Nephron (organoid): ENCODE results near the gene PCSK7.
"Not testable (repeated sequence)": the region's sequence is repeated elsewhere in the genome, so short reads cannot be mapped to it uniquely, and the experiment has no call there.

ENCODE experiments used
- H3K27ac Mint-ChIP-seq, 3 experiments: 2 replicates each; pipeline ENCODE4 v1.8.0; 2020; ENCODE audit warnings: mixed read lengths in 3 of 3, mild to moderate bottlenecking in 2 of 3, moderate library complexity in 1 of 3
- H3K27me3 Mint-ChIP-seq: 2 replicates; pipeline ENCODE4 v1.8.0; 2021; ENCODE audit warnings: low read depth, mild to moderate bottlenecking, moderate library complexity, mixed read lengths
- H3K36me3 Mint-ChIP-seq: 2 replicates; pipeline ENCODE4 v1.8.0; 2020; ENCODE audit warnings: low read depth, mixed read lengths
- H3K4me1 Mint-ChIP-seq: 2 replicates; pipeline ENCODE4 v1.8.0; 2020; ENCODE audit warnings: mixed read lengths
- H3K4me3 Mint-ChIP-seq, 3 experiments: 2 replicates each; pipeline ENCODE4 v1.8.0; 2020; ENCODE audit warnings: mild to moderate bottlenecking in 3 of 3, mixed read lengths in 3 of 3, moderate library complexity in 2 of 3
- H3K9me3 Mint-ChIP-seq: 2 replicates; pipeline ENCODE4 v1.8.0; 2020; ENCODE audit warnings: mixed read lengths
- TF ChIP-seq, protein P1 (sequence below), 3 experiments: fragments of 200-600 bp; sonication (generic); IDR thresholded peaks; one replicate each; pipeline ENCODE4 v1.5.0; 2021; ENCODE audit warnings: antibody characterized with exemption in 3 of 3; ENCODE audit not compliant: unreplicated experiment in 3 of 3

PCSK7 gene

DNA sequence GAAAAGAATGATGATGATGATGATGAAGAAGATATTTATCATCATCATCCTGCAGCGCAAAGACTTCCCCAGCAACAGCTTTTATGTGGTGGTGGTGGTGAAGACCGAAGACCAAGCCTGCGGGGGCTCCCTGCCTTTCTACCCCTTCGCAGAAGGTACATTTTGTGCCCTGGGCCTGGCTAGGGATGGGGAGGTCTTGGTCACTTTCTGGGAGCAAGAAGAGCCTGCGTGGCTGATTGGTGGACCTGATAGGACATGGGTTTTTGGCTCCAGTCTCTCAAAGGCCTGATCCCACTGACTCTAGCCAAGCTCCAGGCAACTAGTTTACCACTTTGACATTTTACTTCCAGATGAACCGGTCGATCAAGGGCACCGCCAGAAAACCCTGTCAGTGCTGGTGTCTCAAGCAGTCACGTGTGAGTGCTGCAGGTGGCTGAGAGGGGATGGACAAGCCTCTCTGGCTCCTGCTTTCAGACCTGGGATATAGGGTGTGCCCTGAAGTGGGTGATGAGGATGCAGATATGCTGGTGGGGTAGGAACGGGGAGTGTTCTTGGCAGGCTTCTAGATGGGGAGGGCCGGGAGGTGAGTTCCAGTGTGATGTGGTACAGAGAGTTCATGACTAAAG, 48.0 kb downstream of the PCSK7 start:
- TF ChIP-seq, protein P1, sequence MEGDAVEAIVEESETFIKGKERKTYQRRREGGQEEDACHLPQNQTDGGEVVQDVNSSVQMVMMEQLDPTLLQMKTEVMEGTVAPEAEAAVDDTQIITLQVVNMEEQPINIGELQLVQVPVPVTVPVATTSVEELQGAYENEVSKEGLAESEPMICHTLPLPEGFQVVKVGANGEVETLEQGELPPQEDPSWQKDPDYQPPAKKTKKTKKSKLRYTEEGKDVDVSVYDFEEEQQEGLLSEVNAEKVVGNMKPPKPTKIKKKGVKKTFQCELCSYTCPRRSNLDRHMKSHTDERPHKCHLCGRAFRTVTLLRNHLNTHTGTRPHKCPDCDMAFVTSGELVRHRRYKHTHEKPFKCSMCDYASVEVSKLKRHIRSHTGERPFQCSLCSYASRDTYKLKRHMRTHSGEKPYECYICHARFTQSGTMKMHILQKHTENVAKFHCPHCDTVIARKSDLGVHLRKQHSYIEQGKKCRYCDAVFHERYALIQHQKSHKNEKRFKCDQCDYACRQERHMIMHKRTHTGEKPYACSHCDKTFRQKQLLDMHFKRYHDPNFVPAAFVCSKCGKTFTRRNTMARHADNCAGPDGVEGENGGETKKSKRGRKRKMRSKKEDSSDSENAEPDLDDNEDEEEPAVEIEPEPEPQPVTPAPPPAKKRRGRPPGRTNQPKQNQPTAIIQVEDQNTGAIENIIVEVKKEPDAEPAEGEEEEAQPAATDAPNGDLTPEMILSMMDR (IDR thresholded peaks at IDR 0.05; ENCODE audit: unreplicated experiment in 3 of 3): no peak
- no peaks in the 10 kb centered on the region for H3K9me3 Mint-ChIP-seq
- no peak overlapping the region for H3K4me3 Mint-ChIP-seq
- peaks cover 16% of the 10 kb centered on the region for H3K4me1 Mint-ChIP-seq
- no peak overlapping the region for H3K27ac Mint-ChIP-seq
- H3K27me3 Mint-ChIP-seq: peaks cover 4% of the 10 kb centered on the region
- H3K36me3 Mint-ChIP-seq: peaks cover 34% of the 10 kb centered on the region

DNA sequence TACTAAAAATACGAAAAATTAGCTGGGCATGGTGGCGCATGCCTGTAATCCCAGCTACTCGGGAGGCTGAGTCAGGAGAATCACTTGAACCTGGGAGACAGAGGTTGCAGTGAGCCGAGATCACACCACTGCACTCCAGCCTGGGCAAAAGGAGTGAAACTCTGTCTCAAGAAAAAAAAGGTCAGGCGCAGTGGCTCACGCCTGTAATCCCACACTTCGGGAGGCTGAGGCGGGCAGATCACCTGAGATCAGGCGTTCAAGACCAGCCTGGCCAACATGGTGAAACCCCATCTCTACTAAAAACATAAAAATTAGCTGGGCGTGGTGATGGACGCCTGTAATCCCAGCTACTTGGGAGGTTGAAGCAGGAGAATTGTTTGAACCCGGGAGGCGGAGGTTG, 48.7 kb downstream of the PCSK7 start:
- Mint-ChIP-seq H3K4me1 (peaks cover 20% of the 10 kb centered on the region), H3K36me3 (peaks cover 33% of the 10 kb centered on the region)
- not testable (repeated sequence) for H3K27ac Mint-ChIP-seq, H3K9me3 Mint-ChIP-seq, H3K4me3 Mint-ChIP-seq, H3K27me3 Mint-ChIP-seq

DNA sequence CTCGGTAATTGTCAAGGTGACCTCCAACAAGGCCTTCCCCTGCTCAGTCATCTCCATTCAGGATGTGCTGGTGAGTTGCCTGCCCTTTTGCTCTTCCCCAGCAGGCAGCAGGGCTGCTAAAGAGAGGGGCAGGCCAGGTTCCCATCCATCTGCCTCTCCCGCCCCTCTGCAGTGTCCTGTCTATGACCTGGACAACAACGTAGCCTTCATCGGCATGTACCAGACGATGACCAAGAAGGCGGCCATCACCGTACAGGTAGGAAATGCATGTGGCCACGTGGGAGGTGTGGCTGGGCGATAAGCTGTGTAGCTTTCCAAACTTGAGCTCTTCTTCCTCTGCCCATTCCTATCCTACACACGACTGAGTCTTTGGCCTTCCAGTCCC, 49.3 kb downstream of the PCSK7 start:
- H3K4me3 Mint-ChIP-seq: peak overlapping the region; percentile 38 to 62 (median 58)
- TF ChIP-seq, protein P1 (IDR thresholded peaks at IDR 0.05; ENCODE audit: unreplicated experiment in 3 of 3): no peak
- no peaks in the 10 kb centered on the region for H3K9me3 Mint-ChIP-seq
- H3K27me3 Mint-ChIP-seq: peaks cover 4% of the 10 kb centered on the region
- H3K27ac Mint-ChIP-seq: no peak overlapping the region
- peaks cover 26% of the 10 kb centered on the region for H3K4me1 Mint-ChIP-seq
- H3K36me3 Mint-ChIP-seq: peaks cover 27% of the 10 kb centered on the region

DNA sequence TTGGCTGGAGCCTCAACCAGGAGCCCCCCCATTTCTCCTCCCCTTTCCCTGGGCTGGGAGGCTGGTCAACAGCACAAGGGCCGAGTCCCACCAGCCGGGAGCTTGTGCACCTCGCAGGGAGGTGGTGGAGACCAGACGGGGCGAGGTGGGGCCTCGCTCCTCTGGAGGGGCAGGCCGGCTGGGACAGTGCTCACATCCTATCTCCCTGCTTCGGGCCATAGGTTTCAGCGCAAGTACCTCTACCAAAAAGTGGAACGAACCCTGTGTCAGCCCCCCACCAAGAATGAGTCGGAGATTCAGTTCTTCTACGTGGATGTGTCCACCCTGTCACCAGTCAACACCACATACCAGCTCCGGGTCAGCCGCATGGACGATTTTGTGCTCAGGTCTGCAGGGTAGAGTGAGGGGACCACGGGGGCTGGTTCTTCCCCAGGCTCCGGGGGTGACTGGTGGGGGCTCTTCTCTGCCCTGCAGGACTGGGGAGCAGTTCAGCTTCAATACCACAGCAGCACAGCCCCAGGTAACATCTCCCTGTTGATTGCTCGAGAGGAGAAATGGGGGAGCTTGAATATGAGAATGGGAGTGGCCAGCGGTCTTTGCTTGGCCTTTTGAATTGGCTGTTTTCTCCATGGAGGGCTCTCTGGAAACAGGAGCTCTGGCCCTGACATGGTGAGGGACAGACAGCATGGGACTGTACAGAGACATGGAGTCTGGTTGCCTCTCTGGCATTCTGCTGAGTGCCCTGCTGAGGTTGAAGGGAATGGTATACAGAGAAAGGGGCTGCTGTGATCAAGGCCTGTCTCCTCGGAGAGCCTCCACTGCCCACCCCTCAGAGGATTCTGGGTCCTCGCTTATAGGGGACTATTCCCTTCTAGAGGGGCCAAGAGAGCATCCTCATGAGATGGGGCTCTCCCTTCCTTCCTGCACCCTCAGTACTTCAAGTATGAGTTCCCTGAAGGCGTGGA, 50.0 kb downstream of the PCSK7 start:
- no peak overlapping the region for H3K27ac Mint-ChIP-seq
- TF ChIP-seq, protein P1 (IDR thresholded peaks at IDR 0.05; ENCODE audit: unreplicated experiment in 3 of 3): no peak
- peaks cover 26% of the 10 kb centered on the region for H3K4me1 Mint-ChIP-seq
- peaks cover 4% of the 10 kb centered on the region for H3K27me3 Mint-ChIP-seq
- H3K4me3 Mint-ChIP-seq: no peak overlapping the region
- no peaks in the 10 kb centered on the region for H3K9me3 Mint-ChIP-seq
- H3K36me3 Mint-ChIP-seq: peaks cover 21% of the 10 kb centered on the region

DNA sequence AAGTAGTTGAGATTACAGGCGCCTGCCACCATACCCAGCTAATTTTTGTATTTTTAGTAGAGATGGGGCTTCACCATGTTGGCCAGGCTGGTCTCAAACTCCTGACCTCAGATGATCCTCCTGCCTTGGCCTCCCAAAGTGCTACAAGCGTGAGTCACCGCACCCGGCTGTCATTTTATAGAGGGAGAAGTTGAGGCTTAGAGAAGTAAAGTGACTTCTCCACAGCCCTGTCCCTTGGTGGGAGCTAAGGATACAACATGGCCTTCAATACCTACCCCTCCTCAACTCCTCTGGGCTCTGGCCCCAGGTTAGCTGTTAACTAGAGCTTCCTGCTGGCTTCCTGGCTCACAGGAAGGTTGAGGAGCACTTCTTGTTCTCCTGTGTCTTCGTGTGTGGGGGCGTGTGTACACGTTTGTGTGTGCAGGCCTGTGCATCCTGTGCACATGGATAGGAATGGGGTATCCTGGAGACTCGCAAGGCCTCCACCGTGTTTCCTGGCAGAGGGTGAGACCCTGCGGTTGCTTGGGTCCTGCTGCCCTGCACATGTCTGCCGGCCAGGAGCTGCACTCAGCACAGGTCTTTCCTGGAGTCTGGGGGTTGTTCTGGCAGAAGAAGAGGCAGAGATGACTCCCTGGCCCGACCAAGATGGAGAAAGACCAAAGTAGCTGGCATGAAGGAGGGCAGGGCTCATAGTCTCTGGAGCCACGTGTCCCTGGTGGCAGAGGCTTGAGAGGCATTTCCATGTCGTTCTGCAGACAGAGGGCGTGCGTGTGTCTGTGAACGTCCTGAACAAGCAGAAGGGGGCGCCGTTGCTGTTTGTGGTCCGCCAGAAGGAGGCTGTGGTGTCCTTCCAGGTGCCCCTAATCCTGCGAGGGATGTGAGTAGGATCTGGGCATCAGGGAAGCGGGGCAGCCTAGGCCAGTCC, 51.0 kb downstream of the PCSK7 start:
- Mint-ChIP-seq H3K9me3 (no peaks in the 10 kb centered on the region), H3K4me1 (peaks cover 26% of the 10 kb centered on the region), H3K27me3 (peaks cover 4% of the 10 kb centered on the region), H3K27ac (peak overlapping the region; percentile 40 to 98 (median 55)), H3K36me3 (peaks cover 19% of the 10 kb centered on the region), H3K4me3 (peak overlapping the region; percentile 97 to 99 (median 97))
- TF ChIP-seq, protein P1 (IDR thresholded peaks at IDR 0.05; ENCODE audit: unreplicated experiment in 3 of 3): peak; percentile 33 to 55 (median 41)

DNA sequence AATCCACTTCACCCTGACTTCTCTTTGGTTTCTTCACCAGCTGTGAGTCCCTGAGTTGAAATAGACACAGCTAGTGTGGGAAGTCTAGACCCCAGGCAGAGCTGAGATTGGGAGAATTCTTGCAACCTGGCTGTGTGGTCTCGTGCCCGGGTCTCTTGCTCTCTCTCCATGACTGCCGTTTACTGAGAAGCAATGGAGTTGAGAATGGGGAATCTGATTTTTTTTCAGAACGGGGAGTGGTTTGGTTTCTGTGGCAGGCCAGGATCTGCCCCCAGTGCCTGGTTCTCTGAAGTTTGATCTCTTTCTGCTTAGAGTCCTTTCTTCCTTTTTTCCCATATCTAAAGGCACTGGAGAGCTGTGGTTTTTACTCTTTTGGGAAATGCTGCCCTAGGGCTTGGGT, 51.9 kb downstream of the PCSK7 start:
- peak overlapping the region; percentile 88 to 98 (median 95) for H3K27ac Mint-ChIP-seq
- H3K4me3 Mint-ChIP-seq: peak overlapping the region; percentile 97 to 99 (median 97)
- peaks cover 34% of the 10 kb centered on the region for H3K4me1 Mint-ChIP-seq
- peaks cover 4% of the 10 kb centered on the region for H3K27me3 Mint-ChIP-seq
- TF ChIP-seq, protein P1 (IDR thresholded peaks at IDR 0.05; ENCODE audit: unreplicated experiment in 3 of 3): no peak
- H3K9me3 Mint-ChIP-seq: no peaks in the 10 kb centered on the region
- H3K36me3 Mint-ChIP-seq: peaks cover 15% of the 10 kb centered on the region
